ENCODE measurements around the gene RPL39. TPM values are rescaled to one million over a fixed set of nuclear protein-coding genes. Genes with fewer than 3 reads are reported as not detected.

Gene RPL39
- polyA plus RNA-seq, 2 of the 4 experiments (the other 2 are of a cell fraction): 3,499 to 4,942 TPM

- TF ChIP-seq ZFP36 (IDR thresholded peaks at IDR 0.05; ENCODE audit: borderline replicate concordance, partially characterized antibody) (no peak), BHLHE40 (IDR thresholded peaks at IDR 0.05; ENCODE audit: low read depth, low read length) (no peak), TP53 (CRISPR knock-in tag; IDR thresholded peaks at IDR 0.05) (no peak), CHD2 (IDR thresholded peaks at IDR 0.05; ENCODE audit: low read length, partially characterized antibody) (no peak)
- TF ChIP-seq, protein P1, sequence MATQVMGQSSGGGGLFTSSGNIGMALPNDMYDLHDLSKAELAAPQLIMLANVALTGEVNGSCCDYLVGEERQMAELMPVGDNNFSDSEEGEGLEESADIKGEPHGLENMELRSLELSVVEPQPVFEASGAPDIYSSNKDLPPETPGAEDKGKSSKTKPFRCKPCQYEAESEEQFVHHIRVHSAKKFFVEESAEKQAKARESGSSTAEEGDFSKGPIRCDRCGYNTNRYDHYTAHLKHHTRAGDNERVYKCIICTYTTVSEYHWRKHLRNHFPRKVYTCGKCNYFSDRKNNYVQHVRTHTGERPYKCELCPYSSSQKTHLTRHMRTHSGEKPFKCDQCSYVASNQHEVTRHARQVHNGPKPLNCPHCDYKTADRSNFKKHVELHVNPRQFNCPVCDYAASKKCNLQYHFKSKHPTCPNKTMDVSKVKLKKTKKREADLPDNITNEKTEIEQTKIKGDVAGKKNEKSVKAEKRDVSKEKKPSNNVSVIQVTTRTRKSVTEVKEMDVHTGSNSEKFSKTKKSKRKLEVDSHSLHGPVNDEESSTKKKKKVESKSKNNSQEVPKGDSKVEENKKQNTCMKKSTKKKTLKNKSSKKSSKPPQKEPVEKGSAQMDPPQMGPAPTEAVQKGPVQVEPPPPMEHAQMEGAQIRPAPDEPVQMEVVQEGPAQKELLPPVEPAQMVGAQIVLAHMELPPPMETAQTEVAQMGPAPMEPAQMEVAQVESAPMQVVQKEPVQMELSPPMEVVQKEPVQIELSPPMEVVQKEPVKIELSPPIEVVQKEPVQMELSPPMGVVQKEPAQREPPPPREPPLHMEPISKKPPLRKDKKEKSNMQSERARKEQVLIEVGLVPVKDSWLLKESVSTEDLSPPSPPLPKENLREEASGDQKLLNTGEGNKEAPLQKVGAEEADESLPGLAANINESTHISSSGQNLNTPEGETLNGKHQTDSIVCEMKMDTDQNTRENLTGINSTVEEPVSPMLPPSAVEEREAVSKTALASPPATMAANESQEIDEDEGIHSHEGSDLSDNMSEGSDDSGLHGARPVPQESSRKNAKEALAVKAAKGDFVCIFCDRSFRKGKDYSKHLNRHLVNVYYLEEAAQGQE (IDR thresholded peaks at IDR 0.05): no peak
Observed at GRCh38 chrX:119757646-119757978, 33.8 kb downstream of the RPL39 start (continued).

DNA sequence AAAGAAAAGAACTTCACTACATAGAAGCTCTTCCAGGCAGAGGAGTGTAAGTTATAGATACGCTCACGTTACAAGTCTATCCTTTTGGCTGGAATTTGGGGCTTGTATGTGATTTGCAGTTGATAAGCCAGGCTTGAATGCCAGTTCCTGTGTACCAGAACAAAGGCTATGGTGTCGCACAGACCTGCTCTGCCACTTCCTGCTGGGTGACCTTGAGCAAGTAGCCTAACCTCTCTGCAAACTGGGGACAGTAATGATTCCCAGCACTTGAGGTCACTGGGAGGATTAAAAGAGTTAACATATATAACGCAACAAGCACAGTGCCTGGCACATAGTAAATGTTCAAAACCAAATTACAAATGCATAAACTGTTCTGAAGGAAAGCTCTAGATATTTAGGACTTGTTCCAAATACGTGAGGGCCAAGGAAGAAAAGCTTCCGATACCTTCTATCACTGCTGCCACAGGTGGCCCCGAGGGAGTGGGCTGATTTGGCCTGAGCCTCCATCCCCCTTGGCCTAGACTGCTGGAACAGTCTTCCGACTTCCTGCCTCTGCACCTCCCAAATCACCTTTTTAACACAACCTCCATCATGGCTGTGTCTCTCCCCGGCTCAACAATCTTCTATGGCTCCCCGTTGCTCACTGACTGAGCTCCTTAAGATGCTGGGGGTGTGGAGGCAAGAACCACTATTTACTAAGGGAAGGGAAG lies 34.3 kb downstream of the RPL39 start:
- Histone ChIP-seq H3K27ac (no peak overlapping the region), H3K9me3 (no peaks in the 10 kb centered on the region), H3K4me2 (no peak overlapping the region), H3K4me3 (no peak overlapping the region), H3K4me1 (no peaks in the 10 kb centered on the region)
- no peak for DNase-seq (ENCODE audit: low read depth in 1 of 2, low spot score in 1 of 2)
- ChIA-PET POLR2A (no interaction called here), CTCF (interaction anchor here (0.9 to 2.8 kb wide), 6 partner anchors 23 to 275 kb away, joined by 3 to 10 read pairs (median 5); no protein-coding TSS in a partner anchor)
- no peak for TF ChIP-seq HMGXB4 (CRISPR knock-in tag; IDR thresholded peaks at IDR 0.05; ENCODE audit: borderline replicate concordance)
- 93% methylated on average over 10 of the region's 10 CpGs for WGBS (ENCODE audit: missing lambda C conversion rate)
- ATAC-seq: no peak
- FAIRE-seq: peak; percentile 84

DNA sequence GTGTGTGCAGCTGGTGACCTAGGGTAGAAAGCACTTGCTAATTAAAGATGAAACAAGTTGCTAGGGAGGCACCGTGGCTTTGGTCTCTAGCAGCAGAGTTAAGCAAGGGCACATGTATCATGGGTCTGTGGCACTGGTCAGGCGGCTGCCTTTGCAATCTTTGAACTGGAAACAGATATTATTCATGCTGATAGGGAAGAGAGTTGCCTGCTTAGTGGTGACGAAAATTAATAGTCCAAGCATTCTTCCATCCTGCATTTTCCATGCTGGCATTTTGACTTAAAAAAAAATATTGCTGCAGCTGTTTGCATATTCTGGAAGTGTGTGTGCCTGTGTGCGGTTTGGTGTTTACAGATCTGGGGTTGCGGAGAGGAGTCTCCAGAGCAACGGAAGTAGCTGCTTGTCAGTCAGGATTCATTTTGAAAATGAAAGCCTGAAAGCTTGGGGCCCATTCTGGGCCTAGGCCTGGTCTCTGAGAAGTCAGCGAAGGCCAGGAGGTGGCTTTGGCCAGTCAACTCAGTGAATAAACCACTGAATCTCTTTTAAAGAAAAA lies 35.4 kb downstream of the RPL39 start:
- FAIRE-seq (no peak), DNase-seq (ENCODE audit: low read depth in 1 of 2, low spot score in 1 of 2) (no peak), ATAC-seq (no peak)
- no peak overlapping the region for H3K4me3 ChIP-seq
- no peaks in the 10 kb centered on the region for H3K4me1 ChIP-seq
- ChIA-PET CTCF (interaction anchor here (1.2 to 1.8 kb wide), 3 partner anchors 16 to 240 kb away, joined by 3 to 10 read pairs (median 6); no protein-coding TSS in a partner anchor), POLR2A (no interaction called here)
- 66% methylated on average over 6 of the region's 7 CpGs for WGBS (ENCODE audit: missing lambda C conversion rate)
- TF ChIP-seq ESRRA (IDR thresholded peaks at IDR 0.05; ENCODE audit: borderline replicate concordance, low read length): no peak
- TF ChIP-seq ZNF302 (CRISPR knock-in tag; IDR thresholded peaks at IDR 0.05): no peak
- no peak for TF ChIP-seq HOXB13 (CRISPR knock-in tag; IDR thresholded peaks at IDR 0.05; ENCODE audit: low read depth)
- no peak for TF ChIP-seq MAFK (IDR thresholded peaks at IDR 0.05; ENCODE audit: partially characterized antibody)
- no peak for TF ChIP-seq HES2 (IDR thresholded peaks at IDR 0.05)
- TF ChIP-seq, protein P1 (IDR thresholded peaks at IDR 0.05): no peak
- TF ChIP-seq JUN (IDR thresholded peaks at IDR 0.05): no peak
- TF ChIP-seq RCOR1 (IDR thresholded peaks at IDR 0.05; ENCODE audit: low read depth, low read length): no peak
- TF ChIP-seq HMGXB4 (CRISPR knock-in tag; IDR thresholded peaks at IDR 0.05; ENCODE audit: borderline replicate concordance): no peak
- no peak for TF ChIP-seq GATA3 (IDR thresholded peaks at IDR 0.05; ENCODE audit: borderline replicate concordance)
- no peak for TF ChIP-seq SMC3 (IDR thresholded peaks at IDR 0.05)
- TF ChIP-seq RAD21 (conservative IDR thresholded peaks at IDR 0.05 in 1 of 2, IDR thresholded peaks at IDR 0.05 in 1 of 2): no peak
- TF ChIP-seq, protein P2, sequence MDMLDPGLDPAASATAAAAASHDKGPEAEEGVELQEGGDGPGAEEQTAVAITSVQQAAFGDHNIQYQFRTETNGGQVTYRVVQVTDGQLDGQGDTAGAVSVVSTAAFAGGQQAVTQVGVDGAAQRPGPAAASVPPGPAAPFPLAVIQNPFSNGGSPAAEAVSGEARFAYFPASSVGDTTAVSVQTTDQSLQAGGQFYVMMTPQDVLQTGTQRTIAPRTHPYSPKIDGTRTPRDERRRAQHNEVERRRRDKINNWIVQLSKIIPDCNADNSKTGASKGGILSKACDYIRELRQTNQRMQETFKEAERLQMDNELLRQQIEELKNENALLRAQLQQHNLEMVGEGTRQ (IDR thresholded peaks at IDR 0.05): no peak
- no peak for TF ChIP-seq FOSL2 (IDR thresholded peaks at IDR 0.05)
- TF ChIP-seq FOSL2 (CRISPR knock-in tag; IDR thresholded peaks at IDR 0.05): no peak
- no peak overlapping the region for H3K27ac ChIP-seq
- H3K9me3 ChIP-seq: no peaks in the 10 kb centered on the region
- no peak overlapping the region for H3K4me2 ChIP-seq

Data from A549 (cell line).